Stimulated activated naive CD8-positive, alpha-beta T cell treated with anti-CD3 and anti-CD28 coated beads, Interleukin-15, Interleukin-2, amounts not matched to agents 100 ng/mL and 50 ng/mL, for 24 hours (primary cell): Measurements from ENCODE around the gene TOPAZ1.
"Not testable (repeated sequence)": the region's sequence is repeated elsewhere in the genome, so short reads cannot be mapped to it uniquely, and the experiment has no call there.

Experiments used
- H3K27ac Mint-ChIP-seq: one replicate; pipeline ENCODE4 v1.8.0; 2021; ENCODE audit warnings: mild to moderate bottlenecking, mixed read lengths
- H3K27me3 Mint-ChIP-seq: one replicate; pipeline ENCODE4 v1.8.0; 2021; ENCODE audit warnings: mixed read lengths
- H3K36me3 Mint-ChIP-seq: one replicate; pipeline ENCODE4 v1.8.0; 2021; ENCODE audit warnings: low read depth, mixed read lengths
- H3K4me1 Mint-ChIP-seq: one replicate; pipeline ENCODE4 v1.8.0; 2021; ENCODE audit warnings: low read depth, mixed read lengths
- H3K4me3 Mint-ChIP-seq: one replicate; pipeline ENCODE4 v1.8.0; 2021; ENCODE audit warnings: mild to moderate bottlenecking, mixed read lengths
- H3K9me3 Mint-ChIP-seq: one replicate; pipeline ENCODE4 v1.8.0; 2021; ENCODE audit warnings: mixed read lengths

The TOPAZ1 gene

DNA sequence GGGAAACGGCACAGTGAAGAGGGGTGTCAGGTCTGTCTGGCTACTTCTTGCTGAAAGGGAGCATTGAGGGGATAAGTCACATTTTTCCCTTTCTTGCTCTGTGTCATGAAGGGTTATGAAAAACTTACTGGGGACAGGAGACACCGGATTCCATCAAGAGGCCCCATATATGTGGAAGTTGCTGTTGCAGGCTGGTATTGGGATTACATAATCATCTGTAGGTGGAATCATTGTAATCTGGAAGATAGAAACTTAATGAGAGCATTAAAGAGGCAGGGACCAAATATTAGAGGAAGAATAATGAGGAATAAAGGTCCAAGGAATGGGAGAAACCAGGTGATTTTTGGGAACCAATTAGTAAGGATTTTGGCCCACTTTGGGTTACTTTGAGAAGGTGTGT is 92.6 kb downstream of the TOPAZ1 start:
- Mint-ChIP-seq H3K4me1 (peaks cover 11% of the 10 kb centered on the region), H3K27ac (no peak overlapping the region), H3K4me3 (no peak overlapping the region), H3K27me3 (peaks cover 16% of the 10 kb centered on the region), H3K36me3 (no peaks in the 10 kb centered on the region), H3K9me3 (no peaks in the 10 kb centered on the region)

DNA sequence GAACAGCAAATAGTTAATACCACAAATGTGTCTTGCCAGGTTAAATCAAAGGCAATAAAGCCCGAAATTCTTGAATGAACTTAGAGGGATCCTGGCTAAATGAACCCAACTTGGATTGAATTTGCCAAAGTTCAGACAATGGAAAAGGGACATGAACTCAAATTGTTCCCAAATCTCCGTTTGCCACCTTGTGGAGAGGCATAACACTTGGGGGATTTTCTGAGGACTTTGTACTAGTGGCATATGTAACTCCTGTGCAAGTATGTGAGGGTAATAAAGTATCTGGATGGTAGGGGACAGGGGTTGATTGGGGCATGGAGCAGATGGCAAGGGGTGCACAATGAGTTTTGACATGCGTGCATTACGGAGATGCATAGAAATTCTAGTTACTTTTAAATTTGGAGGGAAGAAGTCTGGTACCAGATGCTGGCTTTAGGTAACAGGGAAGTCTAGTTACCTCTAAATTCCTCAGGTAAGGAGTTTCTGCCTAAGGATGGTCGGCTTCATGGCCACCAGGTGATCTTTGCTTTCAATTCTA is 95.6 kb downstream of the TOPAZ1 start:
- Mint-ChIP-seq H3K27ac (peak overlapping the region; percentile 98), H3K27me3 (peaks cover 16% of the 10 kb centered on the region), H3K4me1 (peaks cover 29% of the 10 kb centered on the region), H3K4me3 (peak overlapping the region; percentile 95), H3K36me3 (no peaks in the 10 kb centered on the region), H3K9me3 (no peaks in the 10 kb centered on the region)

GRCh38 chr3:44338010-44338827 is 96.5 kb downstream of the TOPAZ1 start, which contains the start of gene TCAIM:
Gene TCAIM, plus strand, starts transcription at chr3:44338766. Its CDS starts 16,017 bp downstream, at chr3:44354783.
- H3K4me1 Mint-ChIP-seq: peaks cover 29% of the 10 kb centered on the region
- no peaks in the 10 kb centered on the region for H3K36me3 Mint-ChIP-seq
- no peaks in the 10 kb centered on the region for H3K9me3 Mint-ChIP-seq
- peaks cover 13% of the 10 kb centered on the region for H3K27me3 Mint-ChIP-seq
- peak within 1 kb of the TSS; percentile 98 for H3K27ac Mint-ChIP-seq
- H3K4me3 Mint-ChIP-seq: peak within 1 kb of the TSS; percentile 95

- Mint-ChIP-seq H3K36me3 (no peaks in the 10 kb centered on the region), H3K27ac (peak overlapping the region; percentile 95), H3K4me1 (peaks cover 29% of the 10 kb centered on the region), H3K9me3 (no peaks in the 10 kb centered on the region), H3K4me3 (peak overlapping the region; percentile 95), H3K27me3 (peaks cover 8% of the 10 kb centered on the region)
These were observed 97.1 kb downstream of the TOPAZ1 start for GRCh38 chr3:44338828-44339127.

DNA sequence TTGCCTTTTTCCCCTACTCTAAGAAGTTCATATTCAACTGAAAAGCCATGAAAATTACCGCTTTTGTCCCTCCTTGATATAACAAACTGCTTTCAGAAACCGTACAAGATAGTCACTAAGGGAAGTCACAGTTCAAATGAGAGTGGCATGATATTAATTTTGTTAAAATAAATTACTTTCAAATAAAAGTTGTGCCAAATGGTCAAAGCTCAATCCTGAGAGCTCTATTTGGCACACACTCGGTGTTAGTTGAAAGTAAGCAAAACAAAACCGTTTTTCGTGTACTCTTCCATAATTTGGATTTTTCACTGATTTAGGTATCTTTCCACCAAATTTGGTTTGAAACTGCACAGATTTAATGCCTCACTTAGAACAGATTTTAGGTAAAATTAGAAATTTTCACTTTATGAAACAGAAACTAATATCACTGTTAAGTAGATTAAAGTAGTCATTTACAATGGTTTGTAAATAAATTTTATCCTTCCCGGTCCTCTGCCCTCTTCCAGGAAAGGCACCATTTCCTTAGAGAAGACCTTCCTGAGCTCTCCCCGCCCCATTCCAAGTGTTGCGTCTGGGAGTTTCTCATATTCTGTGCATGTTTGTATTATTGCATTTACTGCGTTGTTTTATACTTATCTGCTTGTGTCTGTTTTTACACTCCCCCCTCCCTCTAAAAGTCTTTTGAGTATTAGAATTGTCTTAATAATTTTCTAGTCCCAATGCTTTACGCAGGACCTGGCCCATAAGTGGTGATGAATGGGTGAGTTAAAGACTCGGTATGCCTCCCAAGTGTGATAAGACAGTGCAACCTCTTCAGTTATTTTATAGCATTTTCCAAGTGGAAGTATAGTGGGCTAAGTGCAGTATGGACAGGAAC is 97.7 kb downstream of the TOPAZ1 start:
- peaks cover 6% of the 10 kb centered on the region for H3K27me3 Mint-ChIP-seq
- H3K4me3 Mint-ChIP-seq: peak overlapping the region; percentile 95
- H3K4me1 Mint-ChIP-seq: peaks cover 29% of the 10 kb centered on the region
- no peaks in the 10 kb centered on the region for H3K9me3 Mint-ChIP-seq
- H3K36me3 Mint-ChIP-seq: no peaks in the 10 kb centered on the region
- H3K27ac Mint-ChIP-seq: peak overlapping the region; percentile 95

GRCh38 chr3:44340058-44340395 is 98.3 kb downstream of the TOPAZ1 start:
- Mint-ChIP-seq H3K4me3 (peak overlapping the region; percentile 95), H3K36me3 (no peaks in the 10 kb centered on the region), H3K27ac (no peak overlapping the region), H3K4me1 (peaks cover 29% of the 10 kb centered on the region), H3K9me3 (no peaks in the 10 kb centered on the region), H3K27me3 (no peaks in the 10 kb centered on the region)

DNA sequence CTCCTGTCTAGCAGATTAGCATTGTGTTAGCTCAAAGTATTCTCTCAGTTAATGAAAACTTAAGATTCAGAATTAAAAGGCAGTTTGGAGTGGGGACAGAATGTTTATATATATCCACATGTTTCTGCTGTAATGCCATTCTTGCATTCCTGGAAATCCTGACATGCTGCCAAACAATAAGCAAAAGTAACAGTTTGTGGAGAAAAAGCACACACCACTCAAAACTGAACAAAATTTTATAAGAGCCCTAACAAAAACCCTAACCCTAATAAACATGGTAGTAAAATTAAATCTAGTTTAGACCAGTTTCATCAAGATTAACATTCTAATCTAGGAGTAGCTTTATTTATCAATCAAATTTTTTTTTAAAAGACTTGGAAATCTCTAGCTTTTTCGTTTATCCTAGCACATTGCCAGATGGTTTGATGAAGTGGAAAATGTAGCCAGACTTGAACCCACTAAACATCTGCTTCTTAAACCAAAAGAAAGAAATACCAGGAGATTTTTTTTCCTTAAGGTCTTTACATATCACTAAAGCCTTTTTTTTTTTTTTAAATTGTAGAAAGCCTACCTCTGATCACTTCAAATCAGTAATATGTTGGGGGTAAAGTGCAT is 100.6 kb downstream of the TOPAZ1 start:
- Mint-ChIP-seq H3K27ac (no peak overlapping the region), H3K4me3 (no peak overlapping the region), H3K9me3 (no peaks in the 10 kb centered on the region), H3K27me3 (no peaks in the 10 kb centered on the region), H3K4me1 (peaks cover 27% of the 10 kb centered on the region), H3K36me3 (no peaks in the 10 kb centered on the region)

GRCh38 chr3:44343421-44343820 is 101.7 kb downstream of the TOPAZ1 start:
- H3K9me3 Mint-ChIP-seq: no peaks in the 10 kb centered on the region
- H3K4me1 Mint-ChIP-seq: peaks cover 22% of the 10 kb centered on the region
- no peaks in the 10 kb centered on the region for H3K27me3 Mint-ChIP-seq
- no peak overlapping the region for H3K4me3 Mint-ChIP-seq
- no peaks in the 10 kb centered on the region for H3K36me3 Mint-ChIP-seq
- H3K27ac Mint-ChIP-seq: no peak overlapping the region

DNA sequence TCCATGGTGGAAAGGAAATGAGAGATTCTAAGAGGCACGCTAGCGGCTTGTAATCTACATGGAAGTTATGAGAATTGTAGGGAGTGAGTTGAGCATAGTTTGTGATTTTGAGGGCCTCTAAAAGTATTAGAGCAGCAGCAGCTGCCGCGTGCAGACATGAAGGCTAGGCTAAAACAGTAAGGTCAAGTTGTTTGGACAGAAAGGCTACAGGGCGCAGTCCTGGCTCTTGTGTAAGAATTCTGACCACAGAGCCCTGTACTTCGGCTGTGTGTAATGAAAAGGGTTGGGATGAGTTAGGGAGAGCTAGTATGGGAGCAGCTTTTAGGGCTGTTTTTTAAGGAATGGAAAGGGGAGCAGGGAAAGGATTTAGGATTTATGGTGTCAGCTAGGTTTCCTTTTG is 104.9 kb downstream of the TOPAZ1 start:
- not testable (repeated sequence) for H3K27me3 Mint-ChIP-seq, H3K36me3 Mint-ChIP-seq, H3K4me1 Mint-ChIP-seq, H3K4me3 Mint-ChIP-seq, H3K9me3 Mint-ChIP-seq, H3K27ac Mint-ChIP-seq

DNA sequence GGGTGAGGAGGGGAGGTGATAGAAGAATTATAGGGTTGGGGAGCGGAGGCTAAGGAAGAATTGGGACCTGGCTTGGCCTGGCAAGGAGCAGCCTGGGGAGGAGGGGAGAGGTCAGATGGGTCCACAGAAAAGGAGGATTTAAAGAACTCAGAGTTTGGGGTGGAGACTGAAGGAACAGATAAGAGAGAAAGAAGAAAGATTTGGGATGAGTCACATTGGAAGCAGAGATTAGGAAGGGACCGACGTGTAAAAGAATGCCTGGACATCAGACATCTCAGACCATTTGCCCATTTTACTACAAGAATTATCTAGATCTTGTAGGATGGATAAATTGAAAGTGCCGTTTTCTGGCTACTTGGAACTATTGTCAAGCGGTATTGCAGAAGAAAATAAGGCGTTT is 107.3 kb downstream of the TOPAZ1 start:
- no peak overlapping the region for H3K27ac Mint-ChIP-seq

GRCh38 chr3:44353355-44353924 is 111.8 kb downstream of the TOPAZ1 start:
- H3K4me1 Mint-ChIP-seq: peaks cover 4% of the 10 kb centered on the region
- no peaks in the 10 kb centered on the region for H3K27me3 Mint-ChIP-seq
- H3K9me3 Mint-ChIP-seq: no peaks in the 10 kb centered on the region
- no peak overlapping the region for H3K4me3 Mint-ChIP-seq
- H3K27ac Mint-ChIP-seq: no peak overlapping the region
- H3K36me3 Mint-ChIP-seq: peaks cover 31% of the 10 kb centered on the region

More for the DNA sequence above, 107.3 kb downstream of the TOPAZ1 start:
- H3K4me1 Mint-ChIP-seq: no peaks in the 10 kb centered on the region
- H3K36me3 Mint-ChIP-seq: peaks cover 13% of the 10 kb centered on the region
- no peaks in the 10 kb centered on the region for H3K27me3 Mint-ChIP-seq
- H3K4me3 Mint-ChIP-seq: no peak overlapping the region
- no peaks in the 10 kb centered on the region for H3K9me3 Mint-ChIP-seq

DNA sequence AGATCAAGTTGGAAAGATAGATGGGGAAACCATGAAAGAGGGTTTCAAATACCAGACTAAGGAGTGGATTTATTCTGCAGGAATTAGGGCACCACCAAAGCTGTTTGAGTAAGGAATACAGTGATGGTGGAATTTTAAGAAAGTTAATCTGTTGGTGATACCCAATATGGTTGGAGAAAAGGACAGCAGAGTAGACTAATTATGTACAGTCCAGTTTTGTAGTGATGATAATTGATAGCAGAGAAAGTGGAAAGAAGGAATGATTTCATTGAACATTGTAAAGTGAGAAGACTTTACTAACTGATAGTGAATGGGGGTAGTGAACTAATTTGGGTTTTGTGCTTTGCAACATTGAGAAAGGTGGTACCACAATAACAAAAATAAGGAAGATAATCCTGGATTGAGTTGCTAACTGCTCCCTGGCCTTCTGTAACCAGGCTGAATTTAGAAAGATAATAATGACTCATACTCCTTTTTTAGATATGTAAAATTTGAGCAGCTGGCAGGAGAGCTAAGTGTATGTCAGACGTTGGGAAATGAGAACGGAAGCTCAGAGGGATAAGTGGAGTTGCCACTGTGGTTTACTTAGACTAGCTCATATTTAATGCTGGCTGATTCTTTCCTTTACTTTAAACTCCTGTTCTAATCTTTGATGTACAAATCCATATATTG is 113.8 kb downstream of the TOPAZ1 start:
- Mint-ChIP-seq H3K27ac (no peak overlapping the region), H3K4me1 (peaks cover 4% of the 10 kb centered on the region), H3K9me3 (no peaks in the 10 kb centered on the region), H3K36me3 (peaks cover 37% of the 10 kb centered on the region), H3K4me3 (no peak overlapping the region), H3K27me3 (no peaks in the 10 kb centered on the region)

GRCh38 chr3:44359146-44359751 is 117.6 kb downstream of the TOPAZ1 start:
- H3K36me3 Mint-ChIP-seq: peaks cover 27% of the 10 kb centered on the region
- no peaks in the 10 kb centered on the region for H3K9me3 Mint-ChIP-seq
- H3K4me3 Mint-ChIP-seq: no peak overlapping the region
- no peak overlapping the region for H3K27ac Mint-ChIP-seq
- H3K27me3 Mint-ChIP-seq: no peaks in the 10 kb centered on the region
- peaks cover 4% of the 10 kb centered on the region for H3K4me1 Mint-ChIP-seq

- Mint-ChIP-seq H3K4me3 (no peak overlapping the region), H3K9me3 (no peaks in the 10 kb centered on the region), H3K27me3 (no peaks in the 10 kb centered on the region), H3K4me1 (no peaks in the 10 kb centered on the region), H3K27ac (no peak overlapping the region), H3K36me3 (peaks cover 30% of the 10 kb centered on the region)
These were observed 121.9 kb downstream of the TOPAZ1 start for GRCh38 chr3:44363591-44363990.
